Measurements from ENCODE around the gene MAPK12. TPM values are rescaled to one million over a fixed set of nuclear protein-coding genes. Genes with fewer than 3 reads are reported as not detected.

MAPK12 gene
- total RNA-seq, 1 experiment from 2014 or later, result 86.7 TPM

GRCh38 chr22:50301581-50301991 lies 40.1 kb upstream of the MAPK12 start:
- H3K9ac ChIP-seq (ENCODE audit: low read length), result peak overlapping the region; percentile 96; the same call in 1 of the 2 replicates
- H2AFZ ChIP-seq (ENCODE audit: low read depth, low read length, poor library complexity, severe bottlenecking), result no peak overlapping the region
- BruUV-seq (replicated peaks), result no TSS peak
- H3K79me2 ChIP-seq (ENCODE audit: insufficient read depth, low read length), result peaks cover 99% of the 10 kb centered on the region
- no peak overlapping the region for H3K4me3 ChIP-seq (replicated peaks in 1 of 2; ENCODE audit: low read depth in 1 of 2, low read length in 2 of 2)
- H4K20me1 ChIP-seq (ENCODE audit: insufficient read depth), result no peaks in the 10 kb centered on the region
- H3K9me2 ChIP-seq (ENCODE audit: insufficient read depth), result no peaks in the 10 kb centered on the region
- ATAC-seq (no peak), DNase-seq (ENCODE audit: low read depth, low spot score) (no peak)
- ChIA-PET CTCF (no interaction called here), POLR2A (no interaction called here), RAD21 (ENCODE audit: low non-redundant PET in 1 of 2, low total read pairs in 2 of 2, uncharacterized antibody in 2 of 2, unreplicated experiment in 2 of 2) (interaction anchor here in 1 of 2 experiments (0.7 kb wide), 1 partner anchor 26 kb away, joined by 3 read pairs; no protein-coding TSS in a partner anchor)
- peak overlapping the region; percentile 99; the same call in 1 of the 2 replicates for H3K27ac ChIP-seq (ENCODE audit: low read depth, low read length)
- H3K36me3 ChIP-seq (ENCODE audit: control insufficient read depth in 1 of 2, insufficient read depth in 2 of 2, low read length in 2 of 2), result 0 out of 4 replicates have a peak, but pooled peaks cover 0 to 2% of the 10 kb centered on the region in 2 experiments
- no peaks in the 10 kb centered on the region for H3K27me3 ChIP-seq (ENCODE audit: insufficient read depth, low read length)
- peak overlapping the region; percentile 98 for H3K4me2 ChIP-seq (ENCODE audit: low read length)
- H3K9me3 ChIP-seq (ENCODE audit: control insufficient read depth in 1 of 2, insufficient read depth in 1 of 2, low read depth in 1 of 2, low read length in 2 of 2), result no peaks in the 10 kb centered on the region
- H3K4me1 ChIP-seq (ENCODE audit: control insufficient read depth in 1 of 2, insufficient read depth in 2 of 2, low read length in 2 of 2), result peaks cover 68 to 95% of the 10 kb centered on the region in 2 experiments
- intact Hi-C loops (cut with micrococcal nuclease), result no loop called here
- TF ChIP-seq POLR2AphosphoS5 (IDR thresholded peaks at IDR 0.05; ENCODE audit: low read depth, low read length) (no peak), ZFX (IDR thresholded peaks at IDR 0.05) (no peak), SIN3A (IDR thresholded peaks at IDR 0.05; ENCODE audit: low read depth) (no peak), TCF7L2 (IDR thresholded peaks at IDR 0.05; ENCODE audit: borderline replicate concordance, extremely low read depth, insufficient read depth, insufficient read length) (no peak), FOSL1 (IDR thresholded peaks at IDR 0.05; ENCODE audit: low read depth) (no peak), SP1 (IDR thresholded peaks at IDR 0.05; ENCODE audit: low read depth) (no peak), POLR2A (IDR thresholded peaks at IDR 0.05; ENCODE audit: borderline replicate concordance, extremely low read depth, insufficient read depth, insufficient read length) (no peak), CEBPB (IDR thresholded peaks at IDR 0.05; ENCODE audit: low read depth) (no peak), EGR1 (IDR thresholded peaks at IDR 0.05; ENCODE audit: low read depth) (no peak), CBX3 (IDR thresholded peaks at IDR 0.05; ENCODE audit: low read depth) (no peak), EZH2 (IDR thresholded peaks at IDR 0.05) (no peak), ZNF274 (IDR thresholded peaks at IDR 0.05; ENCODE audit: low read depth, low read length) (no peak), JUND (IDR thresholded peaks at IDR 0.05) (no peak), RAD21 (IDR thresholded peaks at IDR 0.05; ENCODE audit: low read depth) (no peak), YY1 (IDR thresholded peaks at IDR 0.05; ENCODE audit: extremely low read depth, insufficient replicate concordance, low read depth, low read length) (no peak), ELF1 (IDR thresholded peaks at IDR 0.05; ENCODE audit: borderline replicate concordance, low read depth) (no peak), SRF (IDR thresholded peaks at IDR 0.05; ENCODE audit: low read depth) (no peak)
- TF ChIP-seq, protein P1, sequence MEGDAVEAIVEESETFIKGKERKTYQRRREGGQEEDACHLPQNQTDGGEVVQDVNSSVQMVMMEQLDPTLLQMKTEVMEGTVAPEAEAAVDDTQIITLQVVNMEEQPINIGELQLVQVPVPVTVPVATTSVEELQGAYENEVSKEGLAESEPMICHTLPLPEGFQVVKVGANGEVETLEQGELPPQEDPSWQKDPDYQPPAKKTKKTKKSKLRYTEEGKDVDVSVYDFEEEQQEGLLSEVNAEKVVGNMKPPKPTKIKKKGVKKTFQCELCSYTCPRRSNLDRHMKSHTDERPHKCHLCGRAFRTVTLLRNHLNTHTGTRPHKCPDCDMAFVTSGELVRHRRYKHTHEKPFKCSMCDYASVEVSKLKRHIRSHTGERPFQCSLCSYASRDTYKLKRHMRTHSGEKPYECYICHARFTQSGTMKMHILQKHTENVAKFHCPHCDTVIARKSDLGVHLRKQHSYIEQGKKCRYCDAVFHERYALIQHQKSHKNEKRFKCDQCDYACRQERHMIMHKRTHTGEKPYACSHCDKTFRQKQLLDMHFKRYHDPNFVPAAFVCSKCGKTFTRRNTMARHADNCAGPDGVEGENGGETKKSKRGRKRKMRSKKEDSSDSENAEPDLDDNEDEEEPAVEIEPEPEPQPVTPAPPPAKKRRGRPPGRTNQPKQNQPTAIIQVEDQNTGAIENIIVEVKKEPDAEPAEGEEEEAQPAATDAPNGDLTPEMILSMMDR (IDR thresholded peaks at IDR 0.05 in 2 of 3, conservative IDR thresholded peaks at IDR 0.05 in 1 of 3; ENCODE audit: borderline replicate concordance in 1 of 3, insufficient read depth in 1 of 3, low read depth in 2 of 3, low read length in 2 of 3), result no peak
- TF ChIP-seq, protein P2, sequence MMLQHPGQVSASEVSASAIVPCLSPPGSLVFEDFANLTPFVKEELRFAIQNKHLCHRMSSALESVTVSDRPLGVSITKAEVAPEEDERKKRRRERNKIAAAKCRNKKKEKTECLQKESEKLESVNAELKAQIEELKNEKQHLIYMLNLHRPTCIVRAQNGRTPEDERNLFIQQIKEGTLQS (IDR thresholded peaks at IDR 0.05), result no peak
- TF ChIP-seq, protein P3, sequence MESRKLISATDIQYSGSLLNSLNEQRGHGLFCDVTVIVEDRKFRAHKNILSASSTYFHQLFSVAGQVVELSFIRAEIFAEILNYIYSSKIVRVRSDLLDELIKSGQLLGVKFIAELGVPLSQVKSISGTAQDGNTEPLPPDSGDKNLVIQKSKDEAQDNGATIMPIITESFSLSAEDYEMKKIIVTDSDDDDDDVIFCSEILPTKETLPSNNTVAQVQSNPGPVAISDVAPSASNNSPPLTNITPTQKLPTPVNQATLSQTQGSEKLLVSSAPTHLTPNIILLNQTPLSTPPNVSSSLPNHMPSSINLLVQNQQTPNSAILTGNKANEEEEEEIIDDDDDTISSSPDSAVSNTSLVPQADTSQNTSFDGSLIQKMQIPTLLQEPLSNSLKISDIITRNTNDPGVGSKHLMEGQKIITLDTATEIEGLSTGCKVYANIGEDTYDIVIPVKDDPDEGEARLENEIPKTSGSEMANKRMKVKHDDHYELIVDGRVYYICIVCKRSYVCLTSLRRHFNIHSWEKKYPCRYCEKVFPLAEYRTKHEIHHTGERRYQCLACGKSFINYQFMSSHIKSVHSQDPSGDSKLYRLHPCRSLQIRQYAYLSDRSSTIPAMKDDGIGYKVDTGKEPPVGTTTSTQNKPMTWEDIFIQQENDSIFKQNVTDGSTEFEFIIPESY (IDR thresholded peaks at IDR 0.05; ENCODE audit: extremely low read depth, insufficient replicate concordance, low read length), result no peak
